HEK293 (cell line): ENCODE results near the gene CKB.
A peak's percentile ranks its signal among the peaks of the same experiment; 100 is the strongest.

Experiments
- BCL11B ChIP-seq: fragments of 450-650 bp; formaldehyde crosslinking; IDR thresholded peaks from 2 replicates; pipeline ENCODE4 v1.5.1; 2016; ENCODE audit warnings: low read depth, missing biosample characterization, missing genetic modification characterization
- EGR2 ChIP-seq: fragments of 450-650 bp; formaldehyde crosslinking; IDR thresholded peaks from 2 replicates; pipeline ENCODE4 v1.5.1; 2016; ENCODE audit warnings: low read depth, missing biosample characterization, missing genetic modification characterization
- GLI2 ChIP-seq: fragments of 450-650 bp; formaldehyde crosslinking; IDR thresholded peaks from 2 replicates; pipeline ENCODE4; 2017; ENCODE audit warnings: missing biosample characterization, missing genetic modification characterization, low read depth, borderline replicate concordance
- GLIS1 ChIP-seq: fragments of 450-650 bp; formaldehyde crosslinking; IDR thresholded peaks from 2 replicates; pipeline ENCODE4 v1.5.1; 2016; ENCODE audit warnings: missing biosample characterization, missing genetic modification characterization
- HIC1 ChIP-seq: fragments of 450-650 bp; formaldehyde crosslinking; IDR thresholded peaks from 2 replicates; pipeline ENCODE4 v1.5.1; 2016; ENCODE audit warnings: missing biosample characterization, missing genetic modification characterization
- INSM2 ChIP-seq: fragments of 450-650 bp; formaldehyde crosslinking; IDR thresholded peaks from 2 replicates; pipeline ENCODE4 v1.5.1; 2016; ENCODE audit warnings: missing biosample characterization, missing genetic modification characterization
- RBAK ChIP-seq: fragments of 450-650 bp; formaldehyde crosslinking; IDR thresholded peaks from 2 replicates; pipeline ENCODE4 v1.5.1; 2016; ENCODE audit warnings: missing biosample characterization, missing genetic modification characterization
- SALL2 ChIP-seq: fragments of 450-650 bp; formaldehyde crosslinking; IDR thresholded peaks from 2 replicates; pipeline ENCODE4 v1.5.0; 2017; ENCODE audit warnings: missing biosample characterization, mild to moderate bottlenecking, missing genetic modification characterization, borderline replicate concordance
- YY1 ChIP-seq: fragments of 450-650 bp; formaldehyde crosslinking; IDR thresholded peaks from 2 replicates; pipeline ENCODE4 v1.5.1; 2018; ENCODE audit warnings: missing biosample characterization, missing genetic modification characterization
- ZBTB21 ChIP-seq: fragments of 450-650 bp; formaldehyde crosslinking; IDR thresholded peaks from 2 replicates; pipeline ENCODE4 v1.5.1; 2017; ENCODE audit warnings: missing biosample characterization, missing genetic modification characterization
- ZNF146 ChIP-seq: fragments of 450-650 bp; formaldehyde crosslinking; IDR thresholded peaks from 2 replicates; pipeline ENCODE4 v1.5.1; 2016; ENCODE audit warnings: missing biosample characterization, missing genetic modification characterization
- ZNF175 ChIP-seq: fragments of 450-650 bp; formaldehyde crosslinking; IDR thresholded peaks from 2 replicates; pipeline ENCODE4 v1.5.1; 2016; ENCODE audit warnings: missing biosample characterization, missing genetic modification characterization
- ZNF184 ChIP-seq: fragments of 450-650 bp; IDR thresholded peaks from 2 replicates; pipeline ENCODE4 v1.5.1; 2018; ENCODE audit warnings: missing biosample characterization, mild to moderate bottlenecking, missing genetic modification characterization
- ZNF211 ChIP-seq: fragments of 450-650 bp; formaldehyde crosslinking; IDR thresholded peaks from 2 replicates; pipeline ENCODE4 v1.5.1; 2016; ENCODE audit warnings: low read depth, missing biosample characterization, missing genetic modification characterization
- ZNF266 ChIP-seq: fragments of 450-650 bp; formaldehyde crosslinking; IDR thresholded peaks from 2 replicates; pipeline ENCODE4 v1.5.1; 2016; ENCODE audit warnings: missing biosample characterization, missing genetic modification characterization, low read depth
- ZNF280D ChIP-seq: fragments of 450-650 bp; formaldehyde crosslinking; IDR thresholded peaks from 2 replicates; pipeline ENCODE4 v1.5.1; 2016; ENCODE audit warnings: missing biosample characterization, missing genetic modification characterization
- ZNF311 ChIP-seq: fragments of 450-650 bp; formaldehyde crosslinking; IDR thresholded peaks from 2 replicates; pipeline ENCODE4 v1.5.1; 2017; ENCODE audit warnings: missing biosample characterization, missing genetic modification characterization, borderline replicate concordance
- ZNF341 ChIP-seq: fragments of 450-650 bp; formaldehyde crosslinking; IDR thresholded peaks from 2 replicates; pipeline ENCODE4; 2016; ENCODE audit warnings: low read depth, missing biosample characterization, missing genetic modification characterization
- ZNF423 ChIP-seq: fragments of 450-650 bp; formaldehyde crosslinking; IDR thresholded peaks from 2 replicates; pipeline ENCODE4 v1.5.1; 2016; ENCODE audit warnings: missing biosample characterization, missing genetic modification characterization
- ZNF549 ChIP-seq: fragments of 450-650 bp; IDR thresholded peaks from 2 replicates; pipeline ENCODE4 v1.5.1; 2018; ENCODE audit warnings: missing biosample characterization, missing genetic modification characterization, mild to moderate bottlenecking, inconsistent platforms, moderate library complexity
- ZNF560 ChIP-seq: fragments of 450-650 bp; formaldehyde crosslinking; IDR thresholded peaks from 2 replicates; pipeline ENCODE4 v1.5.1; 2017; ENCODE audit warnings: missing biosample characterization, missing genetic modification characterization, borderline replicate concordance
- ZNF571 ChIP-seq: fragments of 450-650 bp; formaldehyde crosslinking; IDR thresholded peaks from 2 replicates; pipeline ENCODE4 v1.5.0; 2017; ENCODE audit warnings: missing biosample characterization, missing genetic modification characterization
- ZNF629 ChIP-seq: fragments of 450-650 bp; formaldehyde crosslinking; IDR thresholded peaks from 2 replicates; pipeline ENCODE4 v1.5.1; 2017; ENCODE audit warnings: missing biosample characterization, missing genetic modification characterization
- ZNF645 ChIP-seq: fragments of 450-650 bp; formaldehyde crosslinking; IDR thresholded peaks from 2 replicates; pipeline ENCODE4; 2016; ENCODE audit warnings: missing biosample characterization, missing genetic modification characterization
- ZNF791 ChIP-seq: fragments of 450-650 bp; formaldehyde crosslinking; IDR thresholded peaks from 2 replicates; pipeline ENCODE4 v1.5.1; 2016; ENCODE audit warnings: missing biosample characterization, missing genetic modification characterization
- TF ChIP-seq, protein P1 (sequence below): fragments of 450-650 bp; formaldehyde crosslinking; IDR thresholded peaks from 2 replicates; pipeline ENCODE4 v1.5.1; 2016; ENCODE audit warnings: missing biosample characterization, missing genetic modification characterization
- TF ChIP-seq, protein P2 (sequence below): fragments of 450-650 bp; formaldehyde crosslinking; IDR thresholded peaks from 2 replicates; pipeline ENCODE4 v1.5.1; 2016; ENCODE audit warnings: missing biosample characterization, missing genetic modification characterization
- TF ChIP-seq, protein P3 (sequence below): fragments of 450-650 bp; IDR thresholded peaks from 2 replicates; pipeline ENCODE4 v1.5.1; 2018; ENCODE audit warnings: missing biosample characterization, mild to moderate bottlenecking, missing genetic modification characterization

CKB gene

DNA sequence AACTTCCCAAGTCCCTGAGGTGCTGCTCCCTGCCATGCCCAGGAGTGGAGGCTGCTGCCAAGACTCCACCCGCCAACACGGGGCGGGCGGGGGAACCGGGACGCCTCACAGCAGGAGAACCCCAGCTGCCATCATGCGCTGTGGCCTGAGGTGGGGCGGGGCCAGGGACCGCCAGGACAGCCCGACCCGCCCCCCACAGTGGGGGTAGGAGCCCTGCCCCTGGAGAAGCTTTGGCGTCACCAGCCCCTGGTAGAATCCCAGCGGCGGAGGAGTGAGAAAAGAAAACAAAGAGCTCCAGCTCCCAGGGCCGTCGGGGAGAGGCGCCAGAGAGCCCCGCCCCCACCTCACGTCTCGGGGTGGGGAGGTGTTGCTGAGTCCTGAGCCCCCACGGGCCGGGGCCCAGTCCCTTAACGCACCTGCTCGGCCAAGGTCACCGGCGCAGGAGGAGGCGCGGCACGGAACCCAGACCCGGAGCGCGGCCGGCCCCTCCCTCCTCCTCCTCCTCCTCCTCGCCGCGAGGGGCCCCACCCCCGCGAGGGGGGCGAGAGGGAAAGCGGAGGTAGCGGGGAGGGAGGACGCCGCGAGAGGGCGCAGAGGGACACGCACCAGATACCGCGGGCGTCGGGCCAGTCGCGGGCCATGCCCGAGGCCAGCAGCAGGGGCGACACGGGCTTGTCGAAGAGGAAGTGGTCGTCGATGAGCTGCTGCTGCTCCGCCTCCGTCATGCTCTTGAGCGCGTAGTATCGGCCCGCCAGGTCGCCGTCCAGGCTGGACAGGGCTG is 1.8 kb downstream of the CKB start (continued):
- no peak for TF ChIP-seq ZNF560
- no peak for TF ChIP-seq ZNF266 (tag by site-specific recombination)
- no peak for TF ChIP-seq GLI2 (tag by site-specific recombination)
- peak; percentile 78 for TF ChIP-seq ZNF146 (tag by site-specific recombination)
- TF ChIP-seq GLIS1 (tag by site-specific recombination): peak; percentile 97
- TF ChIP-seq ZNF571: no peak
- TF ChIP-seq ZNF629 (tag by site-specific recombination): peak; percentile 99
- TF ChIP-seq, protein P1, sequence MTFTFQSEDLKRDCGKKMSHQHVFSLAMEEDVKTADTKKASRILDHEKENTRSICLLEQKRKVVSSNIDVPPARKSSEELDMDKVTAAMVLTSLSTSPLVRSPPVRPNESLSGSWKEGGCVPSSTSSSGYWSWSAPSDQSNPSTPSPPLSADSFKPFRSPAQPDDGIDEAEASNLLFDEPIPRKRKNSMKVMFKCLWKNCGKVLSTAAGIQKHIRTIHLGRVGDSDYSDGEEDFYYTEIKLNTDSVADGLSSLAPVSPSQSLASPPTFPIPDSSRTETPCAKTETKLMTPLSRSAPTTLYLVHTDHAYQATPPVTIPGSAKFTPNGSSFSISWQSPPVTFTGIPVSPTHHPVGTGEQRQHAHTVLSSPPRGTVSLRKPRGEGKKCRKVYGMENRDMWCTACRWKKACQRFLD (tag by site-specific recombination): no peak; the same call in 1 of the 2 replicates
- peak; percentile 98 for TF ChIP-seq ZBTB21 (tag by site-specific recombination)
- no peak for TF ChIP-seq ZNF311 (tag by site-specific recombination)
- no peak for TF ChIP-seq ZNF791
- TF ChIP-seq ZNF184 (tag by site-specific recombination): no peak
- TF ChIP-seq, protein P2, sequence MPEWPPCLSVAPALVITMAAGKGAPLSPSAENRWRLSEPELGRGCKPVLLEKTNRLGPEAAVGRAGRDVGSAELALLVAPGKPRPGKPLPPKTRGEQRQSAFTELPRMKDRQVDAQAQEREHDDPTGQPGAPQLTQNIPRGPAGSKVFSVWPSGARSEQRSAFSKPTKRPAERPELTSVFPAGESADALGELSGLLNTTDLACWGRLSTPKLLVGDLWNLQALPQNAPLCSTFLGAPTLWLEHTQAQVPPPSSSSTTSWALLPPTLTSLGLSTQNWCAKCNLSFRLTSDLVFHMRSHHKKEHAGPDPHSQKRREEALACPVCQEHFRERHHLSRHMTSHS: no peak; the same call in 1 of the 2 replicates
- peak; percentile 93 for TF ChIP-seq BCL11B
- TF ChIP-seq ZNF211 (tag by site-specific recombination): no peak
- TF ChIP-seq, protein P3, sequence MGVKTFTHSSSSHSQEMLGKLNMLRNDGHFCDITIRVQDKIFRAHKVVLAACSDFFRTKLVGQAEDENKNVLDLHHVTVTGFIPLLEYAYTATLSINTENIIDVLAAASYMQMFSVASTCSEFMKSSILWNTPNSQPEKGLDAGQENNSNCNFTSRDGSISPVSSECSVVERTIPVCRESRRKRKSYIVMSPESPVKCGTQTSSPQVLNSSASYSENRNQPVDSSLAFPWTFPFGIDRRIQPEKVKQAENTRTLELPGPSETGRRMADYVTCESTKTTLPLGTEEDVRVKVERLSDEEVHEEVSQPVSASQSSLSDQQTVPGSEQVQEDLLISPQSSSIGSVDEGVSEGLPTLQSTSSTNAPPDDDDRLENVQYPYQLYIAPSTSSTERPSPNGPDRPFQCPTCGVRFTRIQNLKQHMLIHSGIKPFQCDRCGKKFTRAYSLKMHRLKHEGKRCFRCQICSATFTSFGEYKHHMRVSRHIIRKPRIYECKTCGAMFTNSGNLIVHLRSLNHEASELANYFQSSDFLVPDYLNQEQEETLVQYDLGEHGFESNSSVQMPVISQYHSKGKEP (tag by site-specific recombination): 0 out of 2 replicates have a peak, but pooled peaks have one; percentile 5
- TF ChIP-seq SALL2: no peak
- peak; percentile 85 for TF ChIP-seq ZNF423 (tag by site-specific recombination)
- TF ChIP-seq HIC1 (tag by site-specific recombination): peak; percentile 93
- no peak for TF ChIP-seq ZNF280D (tag by site-specific recombination)
- no peak for TF ChIP-seq RBAK
- TF ChIP-seq ZNF175 (tag by site-specific recombination): no peak
- TF ChIP-seq ZNF645 (tag by site-specific recombination): no peak; the same call in none of the 2 replicates
- no peak for TF ChIP-seq ZNF549 (tag by site-specific recombination)
- peak; percentile 97 for TF ChIP-seq EGR2 (tag by site-specific recombination)
- 0 out of 2 replicates have a peak, but pooled peaks have one; percentile 39 for TF ChIP-seq YY1 (tag by site-specific recombination)
- TF ChIP-seq INSM2 (tag by site-specific recombination): peak; percentile 80
- peak; percentile 82 for TF ChIP-seq ZNF341 (tag by site-specific recombination)
